ENCODE data around the gene PDE4D. TPM values are rescaled to one million over a fixed set of nuclear protein-coding genes. Genes with fewer than 3 reads are reported as not detected.
"Not testable (repeated sequence)": the region's sequence is repeated elsewhere in the genome, so short reads cannot be mapped to it uniquely, and the experiment has no call there.

PDE4D gene
- total and polyA plus RNA-seq, 8 donors = 1.5 to 7.1 (median 3.1) TPM

- Histone ChIP-seq H3K36me3 (no peaks in the 10 kb centered on the region), H3K9me3 (no peaks in the 10 kb centered on the region), H3K27ac (no peak overlapping the region), H3K27me3 (no peaks in the 10 kb centered on the region), H3K4me1 (peaks cover 0 to 9% (median 8%) of the 10 kb centered on the region in 3 donors), H3K4me3 (no peak overlapping the region)
- TF ChIP-seq CTCF (IDR thresholded peaks at IDR 0.05) = no peak
- no peak for DNase-seq
- WGBS, 2 donors = 80 to 94% methylated on average over 1 of the region's 1 CpG
- no peak for FAIRE-seq
- ATAC-seq = no peak
- intact Hi-C loops (cut with DNase I) = no loop called here
These were observed 313.7 kb downstream of the PDE4D start for GRCh38 chr5:59579824-59580167.

GRCh38 chr5:59579101-59579823, 314.3 kb downstream of the PDE4D start:
- Histone ChIP-seq H3K9me3 (no peaks in the 10 kb centered on the region), H3K36me3 (no peaks in the 10 kb centered on the region), H3K4me3 (no peak overlapping the region), H3K4me1 (peaks cover 0 to 9% (median 8%) of the 10 kb centered on the region in 3 donors), H3K27me3 (no peaks in the 10 kb centered on the region), H3K27ac (no peak overlapping the region)
- DNase-seq (no peak), FAIRE-seq (no peak), ATAC-seq (no peak)
- TF ChIP-seq CTCF (IDR thresholded peaks at IDR 0.05) = no peak
- intact Hi-C loops (cut with DNase I) = no loop called here
- 85 to 92% methylated on average over 2 of the region's 2 CpGs for WGBS, 2 donors

- ATAC-seq (no peak), FAIRE-seq (no peak), DNase-seq (no peak)
- Histone ChIP-seq H3K27me3 (no peaks in the 10 kb centered on the region), H3K36me3 (no peaks in the 10 kb centered on the region), H3K9me3 (no peaks in the 10 kb centered on the region), H3K4me1 (no peaks in the 10 kb centered on the region), H3K27ac (no peak overlapping the region), H3K4me3 (no peak overlapping the region)
- 89 to 93% methylated on average over 1 of the region's 1 CpG for WGBS, 2 donors
- no peak for TF ChIP-seq CTCF (IDR thresholded peaks at IDR 0.05)
- intact Hi-C loops (cut with DNase I) = no loop called here
These were observed 316.0 kb downstream of the PDE4D start for GRCh38 chr5:59577485-59577884.

GRCh38 chr5:59575648-59576445, 317.7 kb downstream of the PDE4D start:
- no peaks in the 10 kb centered on the region for H3K4me1 ChIP-seq
- intact Hi-C loops (cut with DNase I) = no loop called here
- no peak overlapping the region for H3K4me3 ChIP-seq
- no peaks in the 10 kb centered on the region for H3K9me3 ChIP-seq
- TF ChIP-seq CTCF (IDR thresholded peaks at IDR 0.05) = no peak
- no peak for FAIRE-seq
- no peak overlapping the region for H3K27ac ChIP-seq
- no peaks in the 10 kb centered on the region for H3K36me3 ChIP-seq
- 79 to 85% methylated on average over 3 of the region's 3 CpGs for WGBS, 2 donors
- H3K27me3 ChIP-seq = no peaks in the 10 kb centered on the region
- no peak for ATAC-seq
- no peak for DNase-seq

- H3K36me3 ChIP-seq; H3K27me3 ChIP-seq; H3K4me3 ChIP-seq; DNase-seq; intact Hi-C loops (cut with DNase I); ATAC-seq; FAIRE-seq; H3K9me3 ChIP-seq; H3K4me1 ChIP-seq; H3K27ac ChIP-seq: not testable (repeated sequence)
- WGBS, 2 donors = 90 to 93% methylated on average over 5 of the region's 5 CpGs
These were observed 320.0 kb downstream of the PDE4D start for GRCh38 chr5:59573509-59573908.

Measured in pancreas (tissue), 10 donors.